ENCODE results near the gene AKAP10. TPM values are rescaled to one million over a fixed set of nuclear protein-coding genes. Genes with fewer than 3 reads are reported as not detected.

AKAP10 gene
- total and polyA plus RNA-seq, 10 of the 15 experiments (the other 5 are each of a cell fraction or from before 2014, with no cell fraction given), result 4.3 to 23.7 (median 14.7) TPM

- BruUV-seq (replicated peaks), result no TSS peak
- no peak for FAIRE-seq
- ChIA-PET POLR2A (no interaction called here), CTCF (interaction anchor here (0.5 to 2.1 kb wide), 12 partner anchors 9 to 162 kb away, joined by 3 to 10 read pairs (median 4); partner anchors contain the start of gene AKAP10), SMC1A (ENCODE audit: uncharacterized antibody, unreplicated experiment) (no interaction called here), RAD21 (ENCODE audit: unreplicated experiment) (no interaction called here)
- Histone ChIP-seq H3K9me3 (replicated peaks; ENCODE audit: control insufficient read depth, insufficient read depth, low read length) (no peaks in the 10 kb centered on the region; the same call in 2 of the 3 replicates), H3K79me2 (ENCODE audit: control insufficient read depth, insufficient read depth, low read length) (no peaks in the 10 kb centered on the region), H3K9ac (ENCODE audit: control insufficient read depth, insufficient read depth, low read length) (peak within 1 kb of the TSS; percentile 64), H3K4me3 (peak within 1 kb of the TSS; percentile 72), H3K36me3 (ENCODE audit: control insufficient read depth in 2 of 2, insufficient read depth in 2 of 2, low read length in 1 of 2) (no peaks in the 10 kb centered on the region), H3K27me3 (replicated peaks in 1 of 2; ENCODE audit: control insufficient read depth in 2 of 2, insufficient read depth in 2 of 2, low read length in 1 of 2) (peaks cover 0 to 9% of the 10 kb centered on the region in 2 experiments), H4K20me1 (ENCODE audit: control insufficient read depth, insufficient read depth) (no peaks in the 10 kb centered on the region), H3K4me2 (ENCODE audit: control insufficient read depth, insufficient read depth) (peak within 1 kb of the TSS; percentile 96), H3K27ac (ENCODE audit: control insufficient read depth, insufficient read depth) (no peak within 1 kb of the TSS), H2AFZ (ENCODE audit: control insufficient read depth, low read depth, low read length) (peak within 1 kb of the TSS; percentile 99), H3K4me1 (ENCODE audit: control insufficient read depth, insufficient read depth, low read length) (no peaks in the 10 kb centered on the region)
- in situ Hi-C loops (cut with MboI) (loop anchor here (5.0 kb wide), 1 partner anchor 52 kb away; no protein-coding TSS in a partner anchor), intact Hi-C loops (cut with micrococcal nuclease; ENCODE audit: unreplicated experiment) (loop anchor here (5.0 kb wide), 1 partner anchor 108 kb away; no protein-coding TSS in a partner anchor)
- under 1% methylated on average over 72 of the region's 96 CpGs for WGBS (ENCODE audit: insufficient coverage, insufficient replicate concordance, low lambda C conversion rate, missing lambda C conversion rate)
- ATAC-seq, result peak; percentile 100
- DNase-seq (ENCODE audit: low read depth, low spot score), result no peak
- TF ChIP-seq HDAC2 (IDR thresholded peaks at IDR 0.05) (no peak), FOXM1 (IDR thresholded peaks at IDR 0.05; ENCODE audit: low read depth, low read length) (no peak), PRDM15 (CRISPR knock-in tag; IDR thresholded peaks at IDR 0.05) (no peak), JUNB (IDR thresholded peaks at IDR 0.05) (no peak), SKIL (IDR thresholded peaks at IDR 0.05; ENCODE audit: low read depth, poor library complexity, severe bottlenecking) (no peak), NFYB (IDR thresholded peaks at IDR 0.05; ENCODE audit: insufficient read depth, low read depth, low read length) (no peak), TCF3 (IDR thresholded peaks at IDR 0.05; ENCODE audit: borderline replicate concordance, insufficient read depth, low read depth, low read length) (peak; percentile 65; the same call in 1 of the 2 replicates), RCOR1 (conservative IDR thresholded peaks at IDR 0.05; ENCODE audit: low read depth, low read length) (no peak)
- TF ChIP-seq, protein P1, sequence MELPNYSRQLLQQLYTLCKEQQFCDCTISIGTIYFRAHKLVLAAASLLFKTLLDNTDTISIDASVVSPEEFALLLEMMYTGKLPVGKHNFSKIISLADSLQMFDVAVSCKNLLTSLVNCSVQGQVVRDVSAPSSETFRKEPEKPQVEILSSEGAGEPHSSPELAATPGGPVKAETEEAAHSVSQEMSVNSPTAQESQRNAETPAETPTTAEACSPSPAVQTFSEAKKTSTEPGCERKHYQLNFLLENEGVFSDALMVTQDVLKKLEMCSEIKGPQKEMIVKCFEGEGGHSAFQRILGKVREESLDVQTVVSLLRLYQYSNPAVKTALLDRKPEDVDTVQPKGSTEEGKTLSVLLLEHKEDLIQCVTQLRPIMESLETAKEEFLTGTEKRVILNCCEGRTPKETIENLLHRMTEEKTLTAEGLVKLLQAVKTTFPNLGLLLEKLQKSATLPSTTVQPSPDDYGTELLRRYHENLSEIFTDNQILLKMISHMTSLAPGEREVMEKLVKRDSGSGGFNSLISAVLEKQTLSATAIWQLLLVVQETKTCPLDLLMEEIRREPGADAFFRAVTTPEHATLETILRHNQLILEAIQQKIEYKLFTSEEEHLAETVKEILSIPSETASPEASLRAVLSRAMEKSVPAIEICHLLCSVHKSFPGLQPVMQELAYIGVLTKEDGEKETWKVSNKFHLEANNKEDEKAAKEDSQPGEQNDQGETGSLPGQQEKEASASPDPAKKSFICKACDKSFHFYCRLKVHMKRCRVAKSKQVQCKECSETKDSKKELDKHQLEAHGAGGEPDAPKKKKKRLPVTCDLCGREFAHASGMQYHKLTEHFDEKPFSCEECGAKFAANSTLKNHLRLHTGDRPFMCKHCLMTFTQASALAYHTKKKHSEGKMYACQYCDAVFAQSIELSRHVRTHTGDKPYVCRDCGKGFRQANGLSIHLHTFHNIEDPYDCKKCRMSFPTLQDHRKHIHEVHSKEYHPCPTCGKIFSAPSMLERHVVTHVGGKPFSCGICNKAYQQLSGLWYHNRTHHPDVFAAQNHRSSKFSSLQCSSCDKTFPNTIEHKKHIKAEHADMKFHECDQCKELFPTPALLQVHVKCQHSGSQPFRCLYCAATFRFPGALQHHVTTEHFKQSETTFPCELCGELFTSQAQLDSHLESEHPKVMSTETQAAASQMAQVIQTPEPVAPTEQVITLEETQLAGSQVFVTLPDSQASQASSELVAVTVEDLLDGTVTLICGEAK (IDR thresholded peaks at IDR 0.05; ENCODE audit: borderline replicate concordance), result no peak
- TF ChIP-seq, protein P2, sequence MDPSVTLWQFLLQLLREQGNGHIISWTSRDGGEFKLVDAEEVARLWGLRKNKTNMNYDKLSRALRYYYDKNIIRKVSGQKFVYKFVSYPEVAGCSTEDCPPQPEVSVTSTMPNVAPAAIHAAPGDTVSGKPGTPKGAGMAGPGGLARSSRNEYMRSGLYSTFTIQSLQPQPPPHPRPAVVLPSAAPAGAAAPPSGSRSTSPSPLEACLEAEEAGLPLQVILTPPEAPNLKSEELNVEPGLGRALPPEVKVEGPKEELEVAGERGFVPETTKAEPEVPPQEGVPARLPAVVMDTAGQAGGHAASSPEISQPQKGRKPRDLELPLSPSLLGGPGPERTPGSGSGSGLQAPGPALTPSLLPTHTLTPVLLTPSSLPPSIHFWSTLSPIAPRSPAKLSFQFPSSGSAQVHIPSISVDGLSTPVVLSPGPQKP (IDR thresholded peaks at IDR 0.05; ENCODE audit: low read depth, low read length), result no peak
These were observed 31.9 kb upstream of the AKAP10 start, which contains the start of gene SPECC1 for GRCh38 chr17:20009302-20010098. SPECC1 (plus strand) TSS chr17:20009359; CDS start chr17:20096652, 87,293 bp downstream.
